Measurements from ENCODE around the gene TPD52L2.
"Not testable (repeated sequence)": the region's sequence is repeated elsewhere in the genome, so short reads cannot be mapped to it uniquely, and the experiment has no call there.

TPD52L2 gene

GRCh38 chr20:63917811-63918210, 52.7 kb downstream of the TPD52L2 start:
- no peak for TF ChIP-seq CTCF (IDR thresholded peaks at IDR 0.05; ENCODE audit: low read depth, low read length)
- no peak overlapping the region for H3K4me3 ChIP-seq (ENCODE audit: low read depth, low read length)

DNA sequence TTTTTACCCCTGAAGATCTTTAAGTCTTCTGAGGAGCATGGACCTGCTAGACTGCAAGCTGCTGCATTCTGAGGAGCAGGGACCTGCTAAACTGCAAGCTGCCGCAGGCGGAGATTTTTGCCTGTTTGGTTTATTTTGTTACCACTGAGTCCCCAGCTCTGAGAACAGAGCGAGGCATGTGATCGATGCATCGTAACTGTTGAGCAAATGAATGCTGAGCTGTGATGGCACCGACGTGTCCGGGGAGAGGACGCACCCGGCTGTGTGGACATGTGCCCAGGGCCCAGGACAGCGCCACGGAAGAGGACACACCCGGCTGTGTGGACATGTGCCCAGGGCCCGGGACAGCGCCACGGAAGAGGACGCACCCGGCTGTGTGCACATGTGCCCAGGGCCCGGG, 54.1 kb downstream of the TPD52L2 start:
- no peak overlapping the region for H3K4me3 ChIP-seq (ENCODE audit: low read depth, low read length)
- no peak for TF ChIP-seq CTCF (IDR thresholded peaks at IDR 0.05; ENCODE audit: low read depth, low read length)

- H3K4me3 ChIP-seq (ENCODE audit: low read depth, low read length) = no peak overlapping the region
- TF ChIP-seq CTCF (IDR thresholded peaks at IDR 0.05; ENCODE audit: low read depth, low read length) = no peak
These were observed 55.2 kb downstream of the TPD52L2 start for GRCh38 chr20:63920226-63920625.

DNA sequence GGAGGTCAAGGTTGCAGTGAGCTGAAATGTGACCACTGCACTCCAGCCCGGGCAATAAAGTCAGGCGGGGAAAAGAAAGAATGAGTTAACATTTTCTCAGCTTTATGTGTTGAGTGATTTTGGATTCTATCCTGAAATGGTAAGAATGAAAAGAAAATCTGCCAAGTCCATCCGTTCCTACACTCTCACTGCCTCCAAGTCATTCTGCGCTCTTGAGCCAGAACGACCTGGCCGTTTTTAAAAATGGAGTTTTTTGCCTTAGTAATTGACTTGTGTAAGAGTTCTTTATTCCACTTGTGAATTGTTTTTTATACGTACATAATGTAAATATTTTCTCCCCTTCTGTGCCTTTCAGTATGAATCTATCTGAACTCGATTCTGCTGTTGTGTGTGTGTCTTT, 58.6 kb downstream of the TPD52L2 start:
- no peak for TF ChIP-seq CTCF (IDR thresholded peaks at IDR 0.05; ENCODE audit: low read depth, low read length)
- H3K4me3 ChIP-seq (ENCODE audit: low read depth, low read length) = no peak overlapping the region

- TF ChIP-seq CTCF (IDR thresholded peaks at IDR 0.05; ENCODE audit: low read depth, low read length) = no peak
- H3K4me3 ChIP-seq (ENCODE audit: low read depth, low read length) = no peak overlapping the region
These were observed 59.2 kb downstream of the TPD52L2 start for GRCh38 chr20:63924241-63924640.

- no peak for TF ChIP-seq CTCF (IDR thresholded peaks at IDR 0.05; ENCODE audit: low read depth, low read length)
- no peak overlapping the region for H3K4me3 ChIP-seq (ENCODE audit: low read depth, low read length)
These were observed 61.2 kb downstream of the TPD52L2 start for GRCh38 chr20:63926298-63926697.

GRCh38 chr20:63929071-63929470, 64.0 kb downstream of the TPD52L2 start:
- H3K4me3 ChIP-seq (ENCODE audit: low read depth, low read length) = no peak overlapping the region
- no peak for TF ChIP-seq CTCF (IDR thresholded peaks at IDR 0.05; ENCODE audit: low read depth, low read length)

GRCh38 chr20:63929473-63929883, 64.4 kb downstream of the TPD52L2 start:
- not testable (repeated sequence) for H3K4me3 ChIP-seq (ENCODE audit: low read depth, low read length)

All from WI38 (cell line).